ENCODE measurements around the gene CTNND2.

The CTNND2 gene

GRCh38 chr5:11906497-11906896 is 2.3 kb upstream of the CTNND2 start:
- WGBS, 2 experiments = 81% methylated on average over 2 of the region's 2 CpGs; no CpG with 5 or more reads in 1 of the 2 experiments
- peaks cover 40% of the 10 kb centered on the region for H3K27me3 ChIP-seq (ENCODE audit: control insufficient read depth, insufficient read depth, low read length, poor library complexity, severe bottlenecking)
- H3K4me3 ChIP-seq (ENCODE audit: insufficient read depth, low read depth, low read length) = no peak overlapping the region
- no peaks in the 10 kb centered on the region for H3K4me1 ChIP-seq (ENCODE audit: control insufficient read depth, insufficient read depth, low read length)
- no peaks in the 10 kb centered on the region for H3K9me3 ChIP-seq (ENCODE audit: control insufficient read depth, low read length)
- no peaks in the 10 kb centered on the region for H3K36me3 ChIP-seq (ENCODE audit: control insufficient read depth, insufficient read depth, low read length)
- H3K27ac ChIP-seq (ENCODE audit: insufficient read depth, low read depth, low read length, poor library complexity, severe bottlenecking) = no peak overlapping the region

- 26 to 30% methylated on average over 11 of the region's 12 CpGs for WGBS, 2 experiments
- Histone ChIP-seq H3K4me3 (ENCODE audit: insufficient read depth, low read depth, low read length) (no peak overlapping the region), H3K27me3 (ENCODE audit: control insufficient read depth, insufficient read depth, low read length, poor library complexity, severe bottlenecking) (peaks cover 43% of the 10 kb centered on the region)
Measured at GRCh38 chr5:11905206-11905605, 960 bp upstream of the CTNND2 start.

GRCh38 chr5:11903614-11904264 is 507 bp downstream of the CTNND2 start:
- no peaks in the 10 kb centered on the region for H3K36me3 ChIP-seq (ENCODE audit: control insufficient read depth, insufficient read depth, low read length)
- 0% methylated on average over 97 of the region's 97 CpGs for WGBS, 2 experiments
- no peaks in the 10 kb centered on the region for H3K4me1 ChIP-seq (ENCODE audit: control insufficient read depth, insufficient read depth, low read length)
- H3K4me3 ChIP-seq (ENCODE audit: insufficient read depth, low read depth, low read length) = peak overlapping the region; percentile 80
- H3K9me3 ChIP-seq (ENCODE audit: control insufficient read depth, low read length) = no peaks in the 10 kb centered on the region
- H3K27ac ChIP-seq (ENCODE audit: insufficient read depth, low read depth, low read length, poor library complexity, severe bottlenecking) = no peak overlapping the region
- H3K27me3 ChIP-seq (ENCODE audit: control insufficient read depth, insufficient read depth, low read length, poor library complexity, severe bottlenecking) = peaks cover 43% of the 10 kb centered on the region

More at GRCh38 chr5:11905206-11905605, 960 bp upstream of the CTNND2 start:
- H3K4me1 ChIP-seq (ENCODE audit: control insufficient read depth, insufficient read depth, low read length) = no peaks in the 10 kb centered on the region
- H3K36me3 ChIP-seq (ENCODE audit: control insufficient read depth, insufficient read depth, low read length) = no peaks in the 10 kb centered on the region
- no peaks in the 10 kb centered on the region for H3K9me3 ChIP-seq (ENCODE audit: control insufficient read depth, low read length)
- H3K27ac ChIP-seq (ENCODE audit: insufficient read depth, low read depth, low read length, poor library complexity, severe bottlenecking) = no peak overlapping the region

GRCh38 chr5:11903121-11903613 is 1.1 kb downstream of the CTNND2 start:
- Histone ChIP-seq H3K4me1 (ENCODE audit: control insufficient read depth, insufficient read depth, low read length) (peaks cover under 1% of the 10 kb centered on the region), H3K4me3 (ENCODE audit: insufficient read depth, low read depth, low read length) (peak overlapping the region; percentile 80), H3K27ac (ENCODE audit: insufficient read depth, low read depth, low read length, poor library complexity, severe bottlenecking) (no peak overlapping the region), H3K36me3 (ENCODE audit: control insufficient read depth, insufficient read depth, low read length) (no peaks in the 10 kb centered on the region), H3K27me3 (ENCODE audit: control insufficient read depth, insufficient read depth, low read length, poor library complexity, severe bottlenecking) (peaks cover 43% of the 10 kb centered on the region), H3K9me3 (ENCODE audit: control insufficient read depth, low read length) (no peaks in the 10 kb centered on the region)
- WGBS, 2 experiments = 1% methylated on average over 23 of the region's 23 CpGs

DNA sequence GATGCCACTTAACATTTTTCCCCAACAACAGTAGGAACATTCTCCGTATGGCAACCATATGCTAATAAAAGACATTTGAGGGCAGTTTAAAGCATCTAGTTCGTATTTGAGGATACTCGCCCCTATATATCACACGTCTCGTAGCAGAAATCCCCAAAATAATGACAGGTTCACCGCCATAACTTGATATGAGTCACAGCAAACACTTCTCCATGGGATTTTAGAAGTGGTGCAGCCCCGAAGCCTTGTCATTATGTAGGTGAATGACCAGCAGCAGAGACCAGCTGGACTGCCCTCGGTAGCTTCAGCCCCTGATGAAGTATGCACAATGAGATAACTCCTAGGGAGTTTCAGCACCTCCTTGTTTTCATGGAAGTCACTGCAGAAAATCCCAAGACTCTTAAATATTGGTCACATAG is 2.0 kb downstream of the CTNND2 start:
- H3K4me3 ChIP-seq (ENCODE audit: insufficient read depth, low read depth, low read length) = peak overlapping the region; percentile 80
- no peak overlapping the region for H3K27ac ChIP-seq (ENCODE audit: insufficient read depth, low read depth, low read length, poor library complexity, severe bottlenecking)
- peaks cover 6% of the 10 kb centered on the region for H3K4me1 ChIP-seq (ENCODE audit: control insufficient read depth, insufficient read depth, low read length)
- peaks cover 43% of the 10 kb centered on the region for H3K27me3 ChIP-seq (ENCODE audit: control insufficient read depth, insufficient read depth, low read length, poor library complexity, severe bottlenecking)
- WGBS, 2 experiments = 67 to 68% methylated on average over 8 of the region's 8 CpGs
- H3K9me3 ChIP-seq (ENCODE audit: control insufficient read depth, low read length) = no peaks in the 10 kb centered on the region
- H3K36me3 ChIP-seq (ENCODE audit: control insufficient read depth, insufficient read depth, low read length) = no peaks in the 10 kb centered on the region

DNA sequence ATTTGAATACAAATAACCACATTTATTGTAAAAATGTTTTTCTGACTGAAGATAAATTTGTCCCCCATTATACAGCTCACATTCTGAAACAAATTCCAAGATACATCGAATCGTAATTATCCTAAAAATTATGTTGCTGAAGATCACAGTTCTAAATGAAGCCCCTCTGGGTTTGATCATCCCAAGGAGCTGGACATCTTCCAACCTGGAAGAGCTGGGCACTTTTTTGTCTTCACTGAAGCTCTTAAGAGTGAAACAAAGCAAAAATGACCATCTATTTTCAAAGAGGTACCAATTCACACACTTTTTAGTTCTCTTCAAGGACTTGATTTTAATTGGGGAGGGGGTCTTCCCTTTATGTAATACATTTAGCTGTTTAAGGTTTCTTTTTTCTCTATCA is 5.5 kb downstream of the CTNND2 start:
- Histone ChIP-seq H3K4me3 (ENCODE audit: insufficient read depth, low read depth, low read length) (no peak overlapping the region), H3K27me3 (ENCODE audit: control insufficient read depth, insufficient read depth, low read length, poor library complexity, severe bottlenecking) (peaks cover 24% of the 10 kb centered on the region), H3K9me3 (ENCODE audit: control insufficient read depth, low read length) (no peaks in the 10 kb centered on the region), H3K4me1 (ENCODE audit: control insufficient read depth, insufficient read depth, low read length) (peaks cover 6% of the 10 kb centered on the region), H3K27ac (ENCODE audit: insufficient read depth, low read depth, low read length, poor library complexity, severe bottlenecking) (no peak overlapping the region), H3K36me3 (ENCODE audit: control insufficient read depth, insufficient read depth, low read length) (no peaks in the 10 kb centered on the region)
- WGBS, 2 experiments = 94% methylated on average over 2 of the region's 2 CpGs

DNA sequence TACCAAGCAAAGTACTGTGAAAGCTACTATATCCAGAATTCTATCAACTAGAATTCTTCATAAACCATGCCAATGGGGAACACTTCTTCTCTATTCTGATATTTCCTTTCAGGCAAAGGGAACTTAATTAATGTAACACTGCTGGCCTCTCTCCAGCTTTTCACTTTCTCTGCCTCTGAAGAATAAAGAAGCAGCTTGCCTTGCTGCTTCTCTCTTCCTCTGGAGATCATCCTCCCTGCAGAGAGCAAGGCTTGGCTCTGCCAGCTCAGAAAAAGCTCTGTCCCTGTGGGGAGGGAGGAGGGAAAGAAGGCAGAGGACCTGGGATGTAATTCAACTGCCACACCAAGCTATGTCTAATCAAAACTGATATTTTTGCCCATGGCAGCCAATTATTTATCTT is 6.5 kb downstream of the CTNND2 start:
- Histone ChIP-seq H3K4me1 (ENCODE audit: control insufficient read depth, insufficient read depth, low read length) (peaks cover 6% of the 10 kb centered on the region), H3K9me3 (ENCODE audit: control insufficient read depth, low read length) (no peaks in the 10 kb centered on the region), H3K27ac (ENCODE audit: insufficient read depth, low read depth, low read length, poor library complexity, severe bottlenecking) (no peak overlapping the region), H3K36me3 (ENCODE audit: control insufficient read depth, insufficient read depth, low read length) (no peaks in the 10 kb centered on the region), H3K27me3 (ENCODE audit: control insufficient read depth, insufficient read depth, low read length, poor library complexity, severe bottlenecking) (peaks cover 16% of the 10 kb centered on the region), H3K4me3 (ENCODE audit: insufficient read depth, low read depth, low read length) (no peak overlapping the region)

DNA sequence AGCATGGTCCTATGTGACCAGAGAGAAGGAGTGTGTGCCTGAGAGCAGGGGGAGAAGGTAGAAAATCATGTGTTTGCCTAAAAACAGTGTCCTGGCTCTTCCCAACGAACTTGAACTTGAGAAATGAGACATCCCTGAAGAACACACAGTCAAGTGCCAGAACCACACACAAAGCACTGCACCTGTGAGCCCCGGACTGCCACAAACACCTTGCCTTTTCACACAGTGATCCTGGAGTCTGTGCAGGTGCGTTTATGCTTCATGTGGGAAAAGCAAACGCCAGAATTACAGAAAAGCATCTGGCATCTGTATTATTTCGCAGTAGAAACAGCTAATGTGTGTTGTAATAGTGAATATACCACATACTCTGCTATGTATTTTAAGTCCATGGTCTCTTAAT is 9.3 kb downstream of the CTNND2 start:
- WGBS, 2 experiments = 90 to 93% methylated on average over 4 to 5 of the region's 5 CpGs
- peaks cover 6% of the 10 kb centered on the region for H3K4me1 ChIP-seq (ENCODE audit: control insufficient read depth, insufficient read depth, low read length)
- no peaks in the 10 kb centered on the region for H3K36me3 ChIP-seq (ENCODE audit: control insufficient read depth, insufficient read depth, low read length)
- H3K9me3 ChIP-seq (ENCODE audit: control insufficient read depth, low read length) = no peaks in the 10 kb centered on the region
- no peak overlapping the region for H3K27ac ChIP-seq (ENCODE audit: insufficient read depth, low read depth, low read length, poor library complexity, severe bottlenecking)
- no peaks in the 10 kb centered on the region for H3K27me3 ChIP-seq (ENCODE audit: control insufficient read depth, insufficient read depth, low read length, poor library complexity, severe bottlenecking)
- no peak overlapping the region for H3K4me3 ChIP-seq (ENCODE audit: insufficient read depth, low read depth, low read length)

DNA sequence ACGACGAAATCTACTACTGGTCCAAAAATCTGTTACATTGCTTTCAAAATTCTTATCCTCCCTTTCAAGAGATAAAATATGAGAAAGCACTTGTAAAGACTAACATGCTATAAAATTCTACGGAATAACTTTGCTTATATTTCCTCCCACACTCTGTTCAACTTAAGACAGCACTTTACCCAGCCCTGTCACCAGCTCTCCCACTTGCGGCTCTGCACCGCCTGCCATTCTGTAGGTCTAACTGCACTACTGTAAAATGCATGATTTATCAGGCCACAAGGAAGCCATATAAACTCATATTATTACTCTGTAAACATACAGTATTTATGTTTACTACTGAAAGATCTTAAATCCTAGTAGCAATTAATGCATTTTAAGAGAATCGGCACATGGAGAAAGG is 11.4 kb downstream of the CTNND2 start:
- no peaks in the 10 kb centered on the region for H3K9me3 ChIP-seq (ENCODE audit: control insufficient read depth, low read length)
- WGBS, 2 experiments = 93 to 95% methylated on average over 6 of the region's 6 CpGs
- no peak overlapping the region for H3K4me3 ChIP-seq (ENCODE audit: insufficient read depth, low read depth, low read length)
- no peaks in the 10 kb centered on the region for H3K27me3 ChIP-seq (ENCODE audit: control insufficient read depth, insufficient read depth, low read length, poor library complexity, severe bottlenecking)
- H3K27ac ChIP-seq (ENCODE audit: insufficient read depth, low read depth, low read length, poor library complexity, severe bottlenecking) = no peak overlapping the region
- peaks cover 2% of the 10 kb centered on the region for H3K4me1 ChIP-seq (ENCODE audit: control insufficient read depth, insufficient read depth, low read length)
- H3K36me3 ChIP-seq (ENCODE audit: control insufficient read depth, insufficient read depth, low read length) = no peaks in the 10 kb centered on the region

GRCh38 chr5:11890777-11891176 is 13.5 kb downstream of the CTNND2 start:
- 78 to 83% methylated on average over 3 of the region's 3 CpGs for WGBS, 2 experiments
- Histone ChIP-seq H3K27me3 (ENCODE audit: control insufficient read depth, insufficient read depth, low read length, poor library complexity, severe bottlenecking) (no peaks in the 10 kb centered on the region), H3K9me3 (ENCODE audit: control insufficient read depth, low read length) (no peaks in the 10 kb centered on the region), H3K4me3 (ENCODE audit: insufficient read depth, low read depth, low read length) (no peak overlapping the region), H3K36me3 (ENCODE audit: control insufficient read depth, insufficient read depth, low read length) (no peaks in the 10 kb centered on the region), H3K27ac (ENCODE audit: insufficient read depth, low read depth, low read length, poor library complexity, severe bottlenecking) (no peak overlapping the region), H3K4me1 (ENCODE audit: control insufficient read depth, insufficient read depth, low read length) (no peaks in the 10 kb centered on the region)
